ENCODE data around the gene CHIT1.

The CHIT1 gene

GRCh38 chr1:203186446-203187303 is 42.8 kb downstream of the CHIT1 start, which contains the start of gene CHI3L1:
TSS of gene CHI3L1 (minus strand) at chr1:203186704. CDS start at chr1:203186623, 81 bp downstream.
- DNase-seq = no peak

GRCh38 chr1:203186091-203186445 is 43.4 kb downstream of the CHIT1 start:
- DNase-seq = no peak

- no peak for DNase-seq
Observed at GRCh38 chr1:203185585-203185984, 43.9 kb downstream of the CHIT1 start.

DNA sequence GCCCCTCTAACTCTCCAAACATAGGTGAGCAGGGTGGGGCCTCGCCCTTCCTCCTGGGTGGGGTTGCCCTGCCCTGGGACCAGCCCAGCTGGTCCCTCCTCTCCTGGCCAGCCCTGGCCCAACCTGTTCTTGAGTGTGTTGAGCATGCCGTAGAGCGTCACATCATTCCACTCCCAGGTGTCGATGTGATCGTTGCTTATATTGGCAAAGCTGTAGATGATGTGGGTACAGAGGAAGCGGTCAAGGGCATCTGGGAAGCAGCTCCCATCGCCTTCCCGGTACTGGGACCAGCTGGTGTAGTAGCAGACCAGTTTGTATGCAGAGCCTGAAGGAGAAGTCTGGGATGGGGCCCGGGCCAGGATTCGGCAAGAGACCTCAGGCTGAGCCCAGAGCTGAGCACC is 44.4 kb downstream of the CHIT1 start:
- no peak for DNase-seq

DNA sequence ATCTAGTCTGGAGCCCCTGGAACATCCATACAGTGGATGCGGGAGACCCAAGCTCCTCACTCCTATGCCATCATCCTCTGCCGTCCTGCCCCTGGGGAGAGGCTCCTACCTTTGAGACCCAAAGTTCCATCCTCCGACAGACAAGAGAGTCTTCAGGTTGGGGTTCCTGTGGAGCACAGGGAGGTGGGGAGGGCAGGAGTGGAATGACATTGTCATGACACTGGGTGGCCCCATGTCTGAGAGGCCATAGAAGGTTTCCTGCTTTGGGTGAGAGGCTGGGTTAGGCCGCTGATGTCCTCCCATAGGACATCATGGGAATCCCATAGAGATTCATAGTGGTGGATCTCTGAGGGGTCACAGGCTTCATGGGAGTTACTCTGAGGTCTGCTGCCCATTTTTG is 45.0 kb downstream of the CHIT1 start:
- no peak for DNase-seq

GRCh38 chr1:203183828-203184227 is 45.6 kb downstream of the CHIT1 start:
- DNase-seq = no peak

DNA sequence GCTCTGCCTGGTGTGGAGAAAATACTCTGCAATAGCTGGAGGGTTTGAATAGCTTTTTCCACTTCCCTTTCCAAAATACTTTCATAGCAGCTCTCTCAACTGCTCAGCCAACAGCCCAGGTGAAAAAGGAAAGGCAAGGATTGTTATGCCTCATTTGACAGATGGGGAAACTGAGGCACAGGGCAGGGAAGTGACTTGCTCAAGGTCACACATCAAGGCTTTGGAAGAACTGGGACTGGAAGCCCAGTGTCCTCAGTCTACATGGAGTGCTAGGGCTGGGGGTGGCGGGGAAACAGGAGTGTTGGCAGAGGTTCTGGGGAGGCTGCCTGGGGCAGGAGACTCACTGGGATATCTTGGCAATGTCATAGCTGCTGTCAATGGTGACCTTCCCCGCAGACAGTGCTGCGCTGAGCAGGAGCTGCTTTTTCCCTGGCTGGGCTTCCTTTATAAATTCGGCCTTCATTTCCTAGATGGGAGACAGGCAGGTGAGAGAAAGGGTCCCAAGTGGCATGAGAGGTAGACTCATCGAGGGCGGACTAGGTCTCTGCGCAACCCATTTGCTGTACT is 47.0 kb downstream of the CHIT1 start:
- no peak for DNase-seq

- DNase-seq = no peak
Observed at GRCh38 chr1:203181586-203182386, 47.7 kb downstream of the CHIT1 start.

DNA sequence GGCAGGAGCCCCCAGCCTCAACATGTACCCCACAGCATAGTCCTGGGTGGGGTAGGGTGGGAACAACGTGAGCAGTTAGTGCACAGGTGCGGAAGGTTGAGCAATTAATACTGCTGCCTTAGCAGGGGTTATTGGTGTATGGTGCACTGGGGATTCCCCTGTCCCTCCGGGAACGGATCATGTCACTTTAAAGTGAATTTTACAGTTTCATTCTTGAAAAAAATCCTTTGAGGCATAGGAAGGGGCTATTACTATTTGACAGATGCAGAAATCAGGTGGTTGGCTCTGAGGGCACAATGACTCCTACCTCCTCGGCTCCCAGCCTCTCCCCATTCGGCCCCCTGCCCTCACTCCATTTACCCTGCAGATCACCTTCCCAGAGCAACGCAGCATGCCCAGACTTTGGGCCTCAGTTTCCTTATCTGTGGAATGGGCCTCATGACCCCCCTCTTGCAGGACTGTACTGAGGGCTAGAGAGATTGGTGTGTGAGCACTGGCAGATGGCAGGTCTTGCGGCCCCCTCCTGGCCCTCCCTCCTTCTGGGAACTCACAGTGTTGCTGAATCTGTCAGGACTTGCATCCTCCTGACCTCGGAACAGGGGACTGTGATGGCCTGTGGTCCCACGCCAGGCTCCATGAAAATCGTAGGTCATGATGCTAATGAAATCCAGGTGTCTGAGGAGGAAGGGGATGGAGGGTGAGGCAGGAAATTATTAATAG is 48.7 kb downstream of the CHIT1 start:
- no peak for DNase-seq

DNA sequence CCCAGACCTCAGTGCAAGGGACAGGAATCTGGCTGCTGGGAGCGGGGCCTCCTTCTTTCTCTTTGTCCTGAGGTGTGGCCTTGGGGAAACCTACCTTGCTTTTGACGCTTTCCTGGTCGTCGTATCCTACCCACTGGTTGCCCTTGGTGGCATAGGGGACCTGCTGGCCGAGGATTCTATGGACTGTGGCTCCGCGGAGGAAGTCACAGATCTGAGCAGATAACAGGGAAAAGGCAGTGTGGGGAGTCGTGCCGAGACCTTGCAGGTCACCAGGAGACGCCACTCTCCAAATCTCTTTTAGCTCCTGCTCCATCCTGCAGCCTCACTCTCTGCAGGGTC is 49.8 kb downstream of the CHIT1 start:
- DNase-seq = no peak

- no peak for DNase-seq
Observed at GRCh38 chr1:203178821-203179666, 50.4 kb downstream of the CHIT1 start.

DNA sequence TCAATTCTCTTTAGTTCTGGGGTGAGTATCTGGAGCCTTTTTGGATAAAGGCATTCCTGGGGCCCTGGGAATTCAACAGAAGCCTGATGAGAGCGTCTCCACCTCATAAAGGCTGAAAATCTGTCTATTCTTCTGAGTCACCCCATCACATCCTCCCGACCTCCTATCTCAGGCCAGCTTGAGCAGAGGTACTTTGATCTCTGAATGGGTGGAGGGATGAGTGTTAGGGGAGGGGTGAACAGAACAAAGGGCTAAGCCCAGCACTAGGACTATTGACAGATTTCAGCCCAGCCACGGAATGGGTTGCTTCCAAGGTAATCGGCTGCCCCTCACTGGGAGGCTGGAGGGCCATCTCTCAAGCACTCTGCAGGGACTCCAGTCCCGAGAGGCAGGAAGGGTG is 51.4 kb downstream of the CHIT1 start:
- no peak for DNase-seq

DNA sequence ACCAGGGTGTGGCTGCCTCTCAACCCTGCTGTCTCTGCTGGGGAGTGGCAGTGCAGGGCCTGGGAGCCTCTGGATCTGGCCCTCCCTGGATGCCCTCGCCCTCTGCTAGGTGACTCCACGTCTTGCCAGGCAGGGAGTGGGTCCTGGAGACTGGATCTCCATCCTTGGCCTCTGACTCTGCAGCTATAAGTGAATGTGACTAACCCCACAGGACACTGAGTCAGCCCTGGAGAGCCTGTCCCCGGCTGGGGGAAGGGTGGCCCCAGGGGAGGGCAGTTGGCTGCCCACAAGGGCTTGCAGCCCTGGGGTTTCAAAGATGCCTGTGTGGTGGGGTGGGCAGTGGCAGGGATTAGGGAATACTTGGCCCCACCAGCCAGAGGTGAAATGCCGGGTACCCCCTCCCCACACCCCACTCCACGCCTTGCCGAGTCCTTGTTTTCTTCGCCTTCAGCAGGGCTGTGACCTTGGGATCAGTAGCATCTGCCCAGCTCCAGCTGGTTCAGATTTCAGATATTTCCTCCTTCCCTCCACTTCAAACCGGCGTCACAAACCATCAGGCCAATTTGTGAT is 51.9 kb downstream of the CHIT1 start:
- DNase-seq = no peak

DNA sequence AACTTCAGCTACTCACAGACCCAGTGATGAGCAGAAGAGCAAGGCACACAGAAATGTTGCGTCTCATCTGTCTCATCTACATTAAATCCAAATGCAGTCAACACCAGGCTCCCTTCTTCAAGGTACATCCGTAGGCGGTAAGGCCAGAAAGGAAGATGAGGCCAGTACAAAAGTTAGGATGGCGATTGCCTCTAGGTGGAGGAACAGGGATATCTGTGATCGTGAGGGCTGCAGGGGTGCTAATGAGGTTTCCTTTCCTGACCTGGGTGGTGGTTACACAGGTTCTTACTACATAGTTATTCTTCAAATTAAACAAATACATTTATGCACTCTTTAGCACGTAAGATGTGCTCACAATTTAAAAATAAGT is 52.5 kb downstream of the CHIT1 start:
- no peak for DNase-seq

- no peak for DNase-seq
Observed at GRCh38 chr1:203176273-203177035, 53.0 kb downstream of the CHIT1 start.

DNA sequence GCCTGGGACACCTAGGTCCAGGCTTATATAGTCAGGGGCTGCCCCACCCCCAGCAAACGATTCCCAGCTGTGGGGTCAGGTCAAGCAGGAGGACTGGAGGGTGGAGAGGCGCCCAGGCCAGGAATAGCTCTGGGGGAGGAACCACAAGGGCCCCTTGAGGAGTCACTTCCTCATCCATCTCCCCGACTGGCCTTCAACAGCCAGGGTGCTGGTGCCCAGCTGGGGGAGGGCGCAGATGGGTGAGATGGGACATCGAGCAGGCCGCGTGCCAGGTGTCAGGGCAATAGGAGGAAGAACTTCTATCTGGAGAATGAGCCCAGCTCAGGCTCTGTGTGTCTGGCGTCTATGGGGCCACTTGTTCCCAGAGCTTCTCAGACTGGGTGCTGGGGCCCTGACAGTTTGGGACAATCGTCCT is 53.6 kb downstream of the CHIT1 start:
- DNase-seq = no peak

DNA sequence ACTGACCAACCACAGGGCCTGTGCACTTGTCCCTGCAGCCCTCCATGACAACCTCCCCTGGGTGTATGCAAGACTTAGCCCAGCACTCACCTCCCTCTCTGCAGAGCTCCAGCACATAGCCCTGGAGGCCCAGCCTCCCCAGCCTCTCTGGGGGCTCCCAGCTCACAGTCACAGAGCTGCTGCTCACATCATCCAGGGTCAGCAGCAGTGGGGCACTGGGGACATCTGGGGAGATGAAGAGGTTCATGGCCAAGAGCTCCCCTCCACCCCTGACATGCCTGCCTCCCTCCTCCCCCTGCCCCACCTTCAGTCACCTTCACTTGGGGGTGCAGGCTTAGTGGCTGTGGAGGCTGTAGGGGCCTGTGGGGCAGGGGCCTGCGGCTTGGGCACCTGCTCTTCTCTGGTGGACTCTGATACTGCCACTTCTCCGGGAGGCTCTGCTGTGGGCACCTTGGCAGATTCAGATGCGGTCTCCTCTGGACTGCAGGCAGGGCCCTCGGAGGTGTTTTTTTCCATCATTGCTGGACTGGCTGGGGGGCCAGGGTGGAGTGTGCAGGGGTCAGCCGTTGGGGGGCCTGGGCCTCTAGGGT is 54.1 kb downstream of the CHIT1 start, which contains the start of gene MYBPH:
Gene MYBPH (minus strand): TSS at position 590 of the 590 bp plus-strand sequence. CDS start 71 bp downstream, at position 519.
- no peak for DNase-seq

DNA sequence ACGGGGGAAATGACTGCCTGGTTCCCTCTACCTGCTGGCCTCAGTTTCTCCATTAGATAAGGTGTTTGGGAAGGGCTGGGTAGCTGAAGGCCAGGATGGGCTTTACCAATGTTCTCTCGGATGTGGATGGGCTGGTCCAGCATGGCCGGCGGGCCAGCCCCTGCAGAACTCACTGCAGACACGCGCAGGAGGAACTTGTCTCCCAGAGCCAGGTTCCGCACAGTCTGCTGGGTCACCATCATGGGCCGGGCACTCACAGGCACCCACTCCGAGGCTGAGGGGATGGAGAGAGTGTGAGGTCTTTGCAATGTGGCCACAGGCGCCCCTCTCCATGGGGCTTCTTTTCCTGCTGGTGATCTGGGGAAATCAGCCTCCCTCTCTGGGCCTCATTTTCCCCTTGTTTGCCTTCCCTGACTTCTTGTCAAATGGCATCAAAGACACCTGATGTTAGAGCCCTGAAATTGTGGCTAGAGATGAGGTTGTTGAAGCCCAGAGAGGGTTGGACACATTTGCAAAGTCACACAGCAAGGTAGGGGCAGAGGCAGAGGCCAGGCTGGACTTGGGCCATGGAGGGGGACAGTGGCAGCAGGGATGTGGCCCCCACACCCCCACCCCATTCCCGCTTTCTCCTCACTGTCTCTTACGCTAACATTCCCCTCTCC is 55.0 kb downstream of the CHIT1 start:
- DNase-seq = no peak

DNA sequence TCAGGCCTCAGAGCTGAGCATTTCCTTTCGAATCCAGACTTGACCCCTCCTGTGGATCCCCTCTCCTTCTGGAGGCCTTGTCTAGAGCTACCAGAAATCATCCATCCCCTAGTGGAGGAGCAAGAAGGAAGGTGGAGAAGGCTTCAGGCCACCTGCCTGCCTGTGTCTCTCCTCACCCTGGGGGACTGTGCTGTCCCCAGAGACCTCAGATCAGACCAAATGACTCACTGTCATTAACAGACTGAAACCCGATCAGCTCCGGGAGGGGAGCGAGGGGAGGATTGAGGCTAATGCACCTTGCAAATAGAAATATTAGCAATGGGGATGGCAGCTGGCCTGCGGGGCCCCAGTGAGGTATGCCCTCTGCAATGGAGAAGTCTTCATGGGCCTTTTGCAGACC is 55.9 kb downstream of the CHIT1 start:
- no peak for DNase-seq

DNA sequence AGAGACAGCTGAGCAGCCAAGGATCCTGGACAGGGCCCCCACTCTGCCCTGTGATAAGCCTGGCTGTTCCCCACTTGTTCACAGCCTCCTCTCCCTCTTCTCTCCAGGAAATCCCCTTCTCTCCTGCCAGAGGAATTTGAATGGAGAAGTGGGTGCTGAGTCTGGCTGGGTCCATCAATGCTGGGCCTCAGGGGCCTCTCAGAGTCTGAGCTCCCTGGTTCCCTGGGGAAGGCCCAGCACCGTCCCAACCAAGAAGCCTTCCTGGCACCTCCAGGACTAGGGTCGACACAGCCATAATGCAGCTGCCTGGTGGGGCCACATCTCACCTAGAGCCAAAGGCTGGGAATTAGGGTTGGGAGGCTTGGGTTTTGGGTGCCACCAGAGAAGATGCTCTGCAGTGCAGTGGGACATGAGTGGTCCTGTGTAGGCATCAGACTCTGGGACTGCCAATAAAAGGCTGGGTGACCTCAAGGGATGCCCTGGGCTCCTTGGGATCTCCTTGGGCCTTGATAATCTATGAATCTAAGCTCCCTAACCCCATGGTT is 56.4 kb downstream of the CHIT1 start:
- no peak for DNase-seq

All from activated CD8-positive, alpha-beta memory T cell treated with anti-CD3 and anti-CD28 coated beads, Interleukin-2, amount 50 U/mL, for 4 hours (primary cell).